ENCODE results near the gene SLC25A25. TPM values are rescaled to one million over a fixed set of nuclear protein-coding genes. Genes with fewer than 3 reads are reported as not detected.
"Not testable (repeated sequence)": the region's sequence is repeated elsewhere in the genome, so short reads cannot be mapped to it uniquely, and the experiment has no call there.

SLC25A25 gene
- total RNA-seq, 1 donor from 2014 or later = 18.0 TPM

GRCh38 chr9:128043467-128043868 is 24.6 kb upstream of the SLC25A25 start:
- no peak for DNase-seq (ENCODE audit: extremely low spot score, unreplicated experiment)
- Mint-ChIP-seq H3K27ac (ENCODE audit: unreplicated experiment) (no peak overlapping the region), H3K4me1 (ENCODE audit: unreplicated experiment) (peaks cover 9% of the 10 kb centered on the region), H3K9me3 (ENCODE audit: unreplicated experiment) (no peaks in the 10 kb centered on the region), H3K4me3 (ENCODE audit: unreplicated experiment) (no peak overlapping the region), H3K27me3 (ENCODE audit: unreplicated experiment) (peaks cover 11% of the 10 kb centered on the region), H3K36me3 (ENCODE audit: unreplicated experiment) (no peaks in the 10 kb centered on the region)
- TF ChIP-seq, protein P1, sequence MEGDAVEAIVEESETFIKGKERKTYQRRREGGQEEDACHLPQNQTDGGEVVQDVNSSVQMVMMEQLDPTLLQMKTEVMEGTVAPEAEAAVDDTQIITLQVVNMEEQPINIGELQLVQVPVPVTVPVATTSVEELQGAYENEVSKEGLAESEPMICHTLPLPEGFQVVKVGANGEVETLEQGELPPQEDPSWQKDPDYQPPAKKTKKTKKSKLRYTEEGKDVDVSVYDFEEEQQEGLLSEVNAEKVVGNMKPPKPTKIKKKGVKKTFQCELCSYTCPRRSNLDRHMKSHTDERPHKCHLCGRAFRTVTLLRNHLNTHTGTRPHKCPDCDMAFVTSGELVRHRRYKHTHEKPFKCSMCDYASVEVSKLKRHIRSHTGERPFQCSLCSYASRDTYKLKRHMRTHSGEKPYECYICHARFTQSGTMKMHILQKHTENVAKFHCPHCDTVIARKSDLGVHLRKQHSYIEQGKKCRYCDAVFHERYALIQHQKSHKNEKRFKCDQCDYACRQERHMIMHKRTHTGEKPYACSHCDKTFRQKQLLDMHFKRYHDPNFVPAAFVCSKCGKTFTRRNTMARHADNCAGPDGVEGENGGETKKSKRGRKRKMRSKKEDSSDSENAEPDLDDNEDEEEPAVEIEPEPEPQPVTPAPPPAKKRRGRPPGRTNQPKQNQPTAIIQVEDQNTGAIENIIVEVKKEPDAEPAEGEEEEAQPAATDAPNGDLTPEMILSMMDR (IDR thresholded peaks at IDR 0.05) = no peak

DNA sequence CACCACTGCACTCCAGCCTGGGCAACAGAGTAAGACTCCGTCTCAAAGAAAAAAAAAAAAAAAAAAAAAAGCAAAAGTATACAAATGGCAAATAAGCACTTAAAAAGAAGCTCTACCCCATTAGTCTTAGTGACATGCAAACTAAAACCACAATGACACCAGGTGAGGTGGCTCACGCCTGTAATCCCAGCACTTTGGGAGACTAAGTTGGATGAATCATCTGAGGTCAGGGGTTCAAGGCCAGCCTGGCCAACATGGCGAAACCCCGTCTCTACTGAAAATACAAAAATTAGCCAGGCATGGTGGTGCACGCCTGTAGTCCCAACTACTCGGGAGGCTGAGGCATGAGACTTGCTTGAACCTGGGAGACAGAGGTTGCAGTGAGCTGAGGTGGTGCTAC is 22.6 kb upstream of the SLC25A25 start:
- peaks cover 11% of the 10 kb centered on the region for H3K27me3 Mint-ChIP-seq (ENCODE audit: unreplicated experiment)
- not testable (repeated sequence) for H3K36me3 Mint-ChIP-seq (ENCODE audit: unreplicated experiment); H3K27ac Mint-ChIP-seq (ENCODE audit: unreplicated experiment); DNase-seq (ENCODE audit: extremely low spot score, unreplicated experiment); H3K9me3 Mint-ChIP-seq (ENCODE audit: unreplicated experiment); H3K4me3 Mint-ChIP-seq (ENCODE audit: unreplicated experiment)
- peaks cover 11% of the 10 kb centered on the region for H3K4me1 Mint-ChIP-seq (ENCODE audit: unreplicated experiment)

- no peak for DNase-seq (ENCODE audit: extremely low spot score, unreplicated experiment)
These were observed 22.2 kb upstream of the SLC25A25 start for GRCh38 chr9:128045831-128046230.

GRCh38 chr9:128047231-128047630 is 20.8 kb upstream of the SLC25A25 start:
- Mint-ChIP-seq H3K4me3 (ENCODE audit: unreplicated experiment) (no peak overlapping the region), H3K36me3 (ENCODE audit: unreplicated experiment) (no peaks in the 10 kb centered on the region), H3K4me1 (ENCODE audit: unreplicated experiment) (peaks cover 9% of the 10 kb centered on the region), H3K9me3 (ENCODE audit: unreplicated experiment) (no peaks in the 10 kb centered on the region), H3K27me3 (ENCODE audit: unreplicated experiment) (peaks cover under 1% of the 10 kb centered on the region), H3K27ac (ENCODE audit: unreplicated experiment) (no peak overlapping the region)
- DNase-seq (ENCODE audit: extremely low spot score, unreplicated experiment) = no peak
- TF ChIP-seq, protein P1 (IDR thresholded peaks at IDR 0.05) = no peak

More at GRCh38 chr9:128045831-128046230, 22.2 kb upstream of the SLC25A25 start:
- TF ChIP-seq, protein P1 (IDR thresholded peaks at IDR 0.05) = no peak
- Mint-ChIP-seq H3K36me3 (ENCODE audit: unreplicated experiment) (no peaks in the 10 kb centered on the region), H3K4me3 (ENCODE audit: unreplicated experiment) (no peak overlapping the region), H3K27me3 (ENCODE audit: unreplicated experiment) (peaks cover 11% of the 10 kb centered on the region), H3K27ac (ENCODE audit: unreplicated experiment) (no peak overlapping the region), H3K4me1 (ENCODE audit: unreplicated experiment) (peaks cover 11% of the 10 kb centered on the region), H3K9me3 (ENCODE audit: unreplicated experiment) (no peaks in the 10 kb centered on the region)

DNA sequence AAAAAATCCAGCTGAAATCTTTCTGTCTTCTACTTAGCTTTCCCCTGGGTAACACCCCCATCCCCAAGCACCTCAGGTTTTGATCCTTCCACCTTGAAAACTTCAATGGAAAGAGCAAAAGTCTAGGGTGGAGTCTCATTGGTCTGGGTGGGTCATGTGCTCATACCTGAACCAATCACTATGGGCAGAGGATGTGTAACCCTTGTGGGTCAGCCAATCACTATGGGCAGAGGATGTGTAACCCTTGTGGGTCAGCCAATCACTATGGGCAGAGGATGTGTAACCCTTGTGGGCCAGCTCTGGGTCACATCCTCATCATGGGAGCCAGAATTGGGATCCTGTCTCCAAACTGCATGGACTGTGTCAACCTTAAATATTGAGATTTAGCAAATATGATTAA is 19.4 kb upstream of the SLC25A25 start:
- Mint-ChIP-seq H3K27me3 (ENCODE audit: unreplicated experiment) (no peaks in the 10 kb centered on the region), H3K9me3 (ENCODE audit: unreplicated experiment) (no peaks in the 10 kb centered on the region), H3K27ac (ENCODE audit: unreplicated experiment) (no peak overlapping the region), H3K36me3 (ENCODE audit: unreplicated experiment) (no peaks in the 10 kb centered on the region), H3K4me1 (ENCODE audit: unreplicated experiment) (peaks cover 5% of the 10 kb centered on the region), H3K4me3 (ENCODE audit: unreplicated experiment) (no peak overlapping the region)
- DNase-seq (ENCODE audit: extremely low spot score, unreplicated experiment) = no peak
- TF ChIP-seq, protein P1 (IDR thresholded peaks at IDR 0.05) = no peak

- TF ChIP-seq, protein P1 (IDR thresholded peaks at IDR 0.05) = no peak
- H3K36me3 Mint-ChIP-seq (ENCODE audit: unreplicated experiment) = no peaks in the 10 kb centered on the region
- no peak overlapping the region for H3K27ac Mint-ChIP-seq (ENCODE audit: unreplicated experiment)
- peaks cover 6% of the 10 kb centered on the region for H3K4me1 Mint-ChIP-seq (ENCODE audit: unreplicated experiment)
- peaks cover 3% of the 10 kb centered on the region for H3K27me3 Mint-ChIP-seq (ENCODE audit: unreplicated experiment)
- no peaks in the 10 kb centered on the region for H3K9me3 Mint-ChIP-seq (ENCODE audit: unreplicated experiment)
- no peak overlapping the region for H3K4me3 Mint-ChIP-seq (ENCODE audit: unreplicated experiment)
- no peak for DNase-seq (ENCODE audit: extremely low spot score, unreplicated experiment)
These were observed 18.2 kb upstream of the SLC25A25 start for GRCh38 chr9:128049843-128050242.
